NB4 (cell line): Measurements from ENCODE around the gene SUMF1.

Experiments
- DNase-seq: peaks from one replicate; pipeline ENCODE4 v3.0.0; 2010; ENCODE audit warnings: low read depth
- H3K4me3 ChIP-seq: one replicate; pipeline ENCODE4 v1.5.1; 2011; ENCODE audit warnings: mild to moderate bottlenecking, low read depth, low read length, moderate library complexity
- CTCF ChIP-seq: IDR thresholded peaks from one replicate; pipeline ENCODE4 v1.5.1; 2012; ENCODE audit warnings: low read depth, low read length
- MAX ChIP-seq: IDR thresholded peaks from 2 replicates; pipeline ENCODE4 v1.6.1; 2011; ENCODE audit warnings: low read depth, low read length
- MYC ChIP-seq: IDR thresholded peaks from 2 replicates; pipeline ENCODE4 v1.6.1; 2011; ENCODE audit warnings: low read depth, low read length
- POLR2A ChIP-seq: IDR thresholded peaks from 2 replicates; pipeline ENCODE4 v1.6.1; 2011; ENCODE audit warnings: mild to moderate bottlenecking; ENCODE audit not compliant: insufficient read length; ENCODE audit errors: extremely low read depth

The SUMF1 gene

GRCh38 chr3:4505688-4506558, 38.9 kb upstream of the SUMF1 start:
- H3K4me3 ChIP-seq, result no peak overlapping the region
- no peak for DNase-seq
- TF ChIP-seq MYC (no peak), MAX (no peak), POLR2A (no peak), CTCF (no peak)

- H3K4me3 ChIP-seq, result no peak overlapping the region
- DNase-seq, result peak; percentile 31
- TF ChIP-seq MAX, result no peak
- no peak for TF ChIP-seq CTCF
- TF ChIP-seq MYC, result 0 out of 2 replicates have a peak, but pooled peaks have one; percentile 20
- no peak for TF ChIP-seq POLR2A
These were observed 37.5 kb upstream of the SUMF1 start for GRCh38 chr3:4504340-4505261.

GRCh38 chr3:4503050-4503449, 36.0 kb upstream of the SUMF1 start:
- no peak for DNase-seq
- no peak for TF ChIP-seq MAX
- TF ChIP-seq MYC, result no peak
- TF ChIP-seq POLR2A, result no peak
- no peak for TF ChIP-seq CTCF
- H3K4me3 ChIP-seq, result no peak overlapping the region

- DNase-seq, result no peak
- no peak overlapping the region for H3K4me3 ChIP-seq
- TF ChIP-seq MYC (no peak), MAX (no peak), POLR2A (no peak), CTCF (no peak)
These were observed 34.9 kb upstream of the SUMF1 start for GRCh38 chr3:4501927-4502326.

GRCh38 chr3:4501437-4501836, 34.4 kb upstream of the SUMF1 start:
- no peak for DNase-seq
- TF ChIP-seq MYC (no peak), MAX (no peak)
- no peak overlapping the region for H3K4me3 ChIP-seq

- no peak for DNase-seq
- TF ChIP-seq POLR2A (no peak), CTCF (no peak), MAX (no peak), MYC (no peak)
- no peak overlapping the region for H3K4me3 ChIP-seq
These were observed 31.4 kb upstream of the SUMF1 start for GRCh38 chr3:4498446-4498845.
